Neuronal stem cell (in vitro differentiated cells): ENCODE data around the gene LRRIQ4.

Experiments used
- DNase-seq: peaks from one replicate; pipeline ENCODE4 v3.0.0-alpha.2; 2013; ENCODE audit warnings: low spot score
- H2AFZ ChIP-seq: one replicate; pipeline ENCODE4 v1.6.1; 2013; ENCODE audit warnings: mild to moderate bottlenecking, low read length, inconsistent platforms
- H2AK5ac ChIP-seq: 2 replicates; pipeline ENCODE4 v1.6.1; 2013; ENCODE audit warnings: low read depth, mild to moderate bottlenecking, inconsistent platforms, low read length, moderate library complexity, mixed read lengths
- H2BK120ac ChIP-seq: 2 replicates; pipeline ENCODE4 v1.6.1; 2013; ENCODE audit warnings: low read depth, mild to moderate bottlenecking, inconsistent platforms, low read length, moderate library complexity, mixed read lengths
- H2BK12ac ChIP-seq: one replicate; pipeline ENCODE4 v1.6.1; 2013; ENCODE audit warnings: low read length, inconsistent platforms
- H2BK15ac ChIP-seq: 2 replicates; pipeline ENCODE4 v1.6.1; 2013; ENCODE audit warnings: mild to moderate bottlenecking, low read length, inconsistent platforms, mixed read lengths
- H2BK5ac ChIP-seq: one replicate; pipeline ENCODE4 v1.6.1; 2013; ENCODE audit warnings: inconsistent platforms, mild to moderate bottlenecking, low read length, moderate library complexity
- H3K14ac ChIP-seq: one replicate; pipeline ENCODE4 v1.6.1; 2013; ENCODE audit warnings: low read length, inconsistent platforms
- H3K18ac ChIP-seq: 2 replicates; pipeline ENCODE4 v1.6.1; 2013; ENCODE audit warnings: low read length, inconsistent platforms
- H3K23ac ChIP-seq: 2 replicates; pipeline ENCODE4 v1.6.1; 2013; ENCODE audit warnings: low read depth, mild to moderate bottlenecking, mixed read lengths, low read length, inconsistent platforms; ENCODE audit not compliant: poor library complexity
- H3K27ac ChIP-seq: replicated peaks from 3 replicates; pipeline ENCODE4 v1.5.1; 2013; ENCODE audit warnings: low read length, inconsistent platforms
- H3K27me3 ChIP-seq, 3 experiments: 2 replicates each; pipeline ENCODE4 v1.6.1; 2013; ENCODE audit warnings: low read length in 3 of 3, mild to moderate bottlenecking in 2 of 3, inconsistent platforms in 1 of 3, low read depth in 1 of 3, mixed read lengths in 1 of 3, moderate library complexity in 1 of 3; ENCODE audit not compliant: control insufficient read depth in 3 of 3, insufficient read depth in 3 of 3
- H3K36me3 ChIP-seq, 2 donors: replicated peaks in 1 of 2; 2 replicates each; pipeline ENCODE4 v1.6.1; 2013; ENCODE audit warnings: low read length in 2 of 2; ENCODE audit not compliant: control insufficient read depth in 2 of 2, insufficient read depth in 2 of 2
- H3K4ac ChIP-seq: 2 replicates; pipeline ENCODE4 v1.6.1; 2013; ENCODE audit warnings: inconsistent platforms, mild to moderate bottlenecking, low read length, moderate library complexity
- H3K4me1 ChIP-seq, 2 donors: 1 replicate in 1 of 2; 2 replicates in 1 of 2; pipeline ENCODE4 v1.6.1; 2013; ENCODE audit warnings: low read length in 2 of 2, low read depth in 1 of 2; ENCODE audit not compliant: control insufficient read depth in 2 of 2, insufficient read depth in 1 of 2
- H3K4me2 ChIP-seq: one replicate; pipeline ENCODE4 v1.6.1; 2013; ENCODE audit warnings: mild to moderate bottlenecking, low read length, inconsistent platforms; ENCODE audit not compliant: insufficient read depth, poor library complexity, severe bottlenecking
- H3K4me3 ChIP-seq, 2 donors: 2 replicates each; pipeline ENCODE4 v1.5.1; 2013; ENCODE audit warnings: low read length in 2 of 2, mild to moderate bottlenecking in 2 of 2, inconsistent platforms in 1 of 2, moderate library complexity in 1 of 2
- H3K79me1 ChIP-seq: one replicate; pipeline ENCODE4 v1.6.1; 2013; ENCODE audit warnings: low read depth, mild to moderate bottlenecking, inconsistent platforms, low read length, moderate library complexity
- H3K9ac ChIP-seq: one replicate; pipeline ENCODE4 v1.6.1; 2013; ENCODE audit warnings: mild to moderate bottlenecking, low read depth, low read length, inconsistent platforms; ENCODE audit not compliant: poor library complexity
- H3K9me3 ChIP-seq, 2 donors: replicated peaks in 1 of 2; 2 replicates each; pipeline versions ENCODE3 to v1.6.1; 2013; ENCODE audit warnings: low read length in 2 of 2, mild to moderate bottlenecking in 2 of 2, inconsistent platforms in 1 of 2, low read depth in 1 of 2, mixed read lengths in 1 of 2, moderate library complexity in 1 of 2; ENCODE audit not compliant: control insufficient read depth in 2 of 2, insufficient read depth in 1 of 2
- H4K8ac ChIP-seq: one replicate; pipeline ENCODE4 v1.6.1; 2013; ENCODE audit warnings: low read depth, mild to moderate bottlenecking, inconsistent platforms, low read length, moderate library complexity
- H4K91ac ChIP-seq: one replicate; pipeline ENCODE4 v1.6.1; 2013; ENCODE audit warnings: low read length, low read depth, mild to moderate bottlenecking, inconsistent platforms; ENCODE audit not compliant: poor library complexity
- WGBS, 2 donors: extraction: QIAGEN DNeasy Blood & Tissue Kit; methylation state at CpG; one replicate each; pipeline ENCODE4 v1.1.7; 2013; ENCODE audit warnings: missing lambda C conversion rate in 2 of 2, mixed read lengths in 1 of 2; ENCODE audit not compliant: insufficient read length in 2 of 2, insufficient replicate concordance in 1 of 2; ENCODE audit errors: extremely low coverage in 2 of 2; 5-methylcytosine and 5-hydroxymethylcytosine counted together

LRRIQ4 gene

GRCh38 chr3:169811631-169812331 lies 889 bp upstream of the LRRIQ4 start:
- no peaks in the 10 kb centered on the region for H3K79me1 ChIP-seq
- H3K36me3 ChIP-seq = no peaks in the 10 kb centered on the region
- peak overlapping the region; percentile 69 for H3K27ac ChIP-seq
- no peak overlapping the region for H2BK12ac ChIP-seq
- H2BK120ac ChIP-seq = peak overlapping the region; percentile 42
- H2AFZ ChIP-seq = peak overlapping the region; percentile 64
- peak overlapping the region; percentile 41 for H3K14ac ChIP-seq
- H4K8ac ChIP-seq = no peak overlapping the region
- peak overlapping the region in 1 of 2 donors; percentile 79 for H3K4me3 ChIP-seq
- H3K4ac ChIP-seq = no peak overlapping the region
- H3K4me1 ChIP-seq = no peaks in the 10 kb centered on the region
- no peak for DNase-seq
- H3K4me2 ChIP-seq = peak overlapping the region; percentile 66
- H2BK5ac ChIP-seq = no peak overlapping the region
- H3K27me3 ChIP-seq = no peaks in the 10 kb centered on the region
- peak overlapping the region; percentile 91 for H3K18ac ChIP-seq
- peak overlapping the region; percentile 54 for H2BK15ac ChIP-seq
- H3K9me3 ChIP-seq = peaks cover 4% of the 10 kb centered on the region in 2 donors
- H3K9ac ChIP-seq = peak overlapping the region; percentile 81
- peak overlapping the region; percentile 84 for H2AK5ac ChIP-seq
- no CpG with 5 or more reads among the region's 29 CpGs for WGBS, 2 donors
- no peak overlapping the region for H4K91ac ChIP-seq
- peak overlapping the region; percentile 40 for H3K23ac ChIP-seq

DNA sequence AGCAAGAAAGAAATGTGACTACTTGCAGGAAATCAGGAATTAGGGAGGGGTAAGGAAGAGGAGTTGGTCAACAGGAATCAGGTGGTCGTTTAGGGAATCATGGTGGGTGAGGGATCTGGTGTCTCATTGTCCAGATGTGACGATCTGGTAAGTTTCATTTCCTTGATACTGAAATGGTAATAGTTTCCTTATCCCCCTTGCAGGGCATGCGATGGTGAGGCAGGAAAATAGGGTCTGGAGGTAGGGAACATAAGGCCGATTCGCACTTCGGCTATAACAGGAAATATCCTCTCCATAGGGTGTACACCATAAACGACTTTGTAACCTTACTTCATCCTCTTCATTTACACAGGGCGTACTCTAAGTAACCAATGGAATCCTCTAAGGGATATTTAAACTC lies 608 bp downstream of the LRRIQ4 start:
- Histone ChIP-seq H3K4me1 (no peaks in the 10 kb centered on the region), H3K4me2 (no peak overlapping the region), H3K23ac (no peak overlapping the region), H2BK120ac (no peak overlapping the region), H2AK5ac (no peak overlapping the region), H3K4me3 (no peak overlapping the region), H3K18ac (no peak overlapping the region), H4K91ac (no peak overlapping the region), H3K36me3 (no peaks in the 10 kb centered on the region), H2BK12ac (no peak overlapping the region), H2BK5ac (no peak overlapping the region), H3K14ac (no peak overlapping the region), H3K9ac (no peak overlapping the region), H2BK15ac (no peak overlapping the region), H3K4ac (no peak overlapping the region), H3K27ac (no peak overlapping the region), H4K8ac (no peak overlapping the region), H3K9me3 (peaks cover 4% of the 10 kb centered on the region in 2 donors), H3K79me1 (no peaks in the 10 kb centered on the region), H3K27me3 (no peaks in the 10 kb centered on the region), H2AFZ (peak overlapping the region; percentile 64)
- WGBS, 2 donors = no CpG with 5 or more reads among the region's 8 CpGs
- no peak for DNase-seq

DNA sequence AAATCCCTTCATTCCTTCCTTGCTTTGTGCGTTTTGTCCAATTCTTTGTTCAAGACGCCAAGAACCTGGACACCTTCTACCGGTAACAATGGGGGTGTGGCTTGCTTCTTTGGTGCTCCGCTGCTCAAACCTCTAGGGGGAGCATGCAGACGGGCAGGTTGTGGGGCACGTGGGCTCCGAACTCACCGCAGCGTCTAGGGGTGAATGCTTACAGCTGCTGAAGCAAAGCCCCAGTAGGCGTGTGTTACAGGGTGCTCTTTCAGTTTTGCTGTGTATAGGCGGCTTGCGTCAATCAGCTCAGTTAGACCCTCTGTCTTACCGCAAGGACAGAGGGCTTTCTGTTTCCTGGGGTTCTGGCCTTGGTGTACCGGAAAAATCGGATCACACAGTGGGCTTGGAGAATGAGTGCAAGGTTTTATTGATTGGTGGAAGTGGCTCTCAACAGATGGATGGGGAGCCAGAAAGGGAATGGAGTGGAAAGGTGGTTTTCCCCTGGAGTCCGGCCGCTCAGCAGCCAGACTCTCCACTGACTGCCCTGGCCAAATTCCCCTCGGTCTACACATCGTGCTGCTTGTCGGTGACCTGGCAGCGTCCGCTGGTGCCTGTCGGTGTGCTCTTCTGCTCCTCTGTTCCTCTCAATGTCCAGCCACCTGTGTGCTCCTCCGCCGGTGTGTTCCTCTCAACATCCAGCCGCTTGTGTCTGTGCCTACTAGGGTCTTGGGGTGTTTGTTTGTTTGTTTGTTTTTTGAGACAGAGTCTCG lies 1.3 kb downstream of the LRRIQ4 start:
- Histone ChIP-seq H2BK5ac (peak overlapping the region; percentile 6), H3K4me1 (no peaks in the 10 kb centered on the region), H2AK5ac (peak overlapping the region; percentile 45), H3K79me1 (no peaks in the 10 kb centered on the region), H3K4ac (no peak overlapping the region), H3K9ac (no peak overlapping the region), H2BK12ac (no peak overlapping the region), H3K4me3 (no peak overlapping the region), H3K23ac (peak overlapping the region; percentile 30), H3K18ac (peak overlapping the region; percentile 13), H4K91ac (no peak overlapping the region), H2AFZ (peak overlapping the region; percentile 29), H3K27ac (no peak overlapping the region), H2BK15ac (peak overlapping the region; percentile 59), H3K27me3 (peaks cover 0 to 2% (median 0%) of the 10 kb centered on the region in 3 experiments), H4K8ac (no peak overlapping the region), H2BK120ac (no peak overlapping the region), H3K4me2 (no peak overlapping the region), H3K9me3 (peaks cover 4% of the 10 kb centered on the region in 2 donors), H3K36me3 (no peaks in the 10 kb centered on the region), H3K14ac (peak overlapping the region; percentile 33)
- no CpG with 5 or more reads among the region's 27 CpGs for WGBS, 2 donors
- DNase-seq = no peak

GRCh38 chr3:169815590-169816150 lies 3.0 kb downstream of the LRRIQ4 start:
- Histone ChIP-seq H2BK15ac (no peak overlapping the region), H3K27me3 (peaks cover 0 to 7% (median 0%) of the 10 kb centered on the region in 3 experiments), H2BK12ac (no peak overlapping the region), H3K23ac (no peak overlapping the region), H3K79me1 (no peaks in the 10 kb centered on the region), H3K18ac (no peak overlapping the region), H3K36me3 (no peaks in the 10 kb centered on the region), H4K8ac (no peak overlapping the region), H2AK5ac (no peak overlapping the region), H3K9ac (no peak overlapping the region), H2BK5ac (no peak overlapping the region), H2BK120ac (no peak overlapping the region), H3K4ac (no peak overlapping the region), H3K4me2 (no peak overlapping the region), H3K14ac (no peak overlapping the region), H3K4me1 (no peaks in the 10 kb centered on the region), H3K9me3 (peaks cover 4% of the 10 kb centered on the region in 2 donors), H4K91ac (no peak overlapping the region), H2AFZ (no peak overlapping the region), H3K4me3 (no peak overlapping the region), H3K27ac (no peak overlapping the region)
- DNase-seq = no peak
- no CpG with 5 or more reads among the region's 4 CpGs for WGBS, 2 donors
